Nucleus accumbens (tissue), 56 donors: ENCODE results near the gene SNX10.

Experiments used
- DNase-seq, 56 donors: peaks; one replicate each; lab custom pipeline; 2025; lab: John Stamatoyannopoulos, UW

The SNX10 gene

GRCh38 chr7:26332698-26333097 lies 41.0 kb downstream of the SNX10 start:
- DNase-seq: no peak

- no peak for DNase-seq
These were observed 42.7 kb downstream of the SNX10 start for GRCh38 chr7:26334166-26334859.

- no peak for DNase-seq
These were observed 45.7 kb downstream of the SNX10 start for GRCh38 chr7:26337232-26337865.

GRCh38 chr7:26340476-26341018 lies 48.9 kb downstream of the SNX10 start:
- DNase-seq: no peak

GRCh38 chr7:26343320-26343832 lies 51.7 kb downstream of the SNX10 start:
- DNase-seq: no peak

GRCh38 chr7:26343837-26344236 lies 52.2 kb downstream of the SNX10 start:
- DNase-seq: no peak

- no peak for DNase-seq
These were observed 53.5 kb downstream of the SNX10 start for GRCh38 chr7:26345202-26345601.

GRCh38 chr7:26345837-26346236 lies 54.2 kb downstream of the SNX10 start:
- no peak for DNase-seq

GRCh38 chr7:26346611-26347203 lies 55.0 kb downstream of the SNX10 start:
- peak in 35 of 56 donors; percentile 3 to 81 (median 42) for DNase-seq

GRCh38 chr7:26348234-26348851 lies 56.7 kb downstream of the SNX10 start:
- no peak for DNase-seq

- DNase-seq: no peak
These were observed 57.6 kb downstream of the SNX10 start for GRCh38 chr7:26349005-26349915.

GRCh38 chr7:26351171-26351570 lies 59.5 kb downstream of the SNX10 start:
- DNase-seq: no peak

- DNase-seq: no peak
These were observed 64.6 kb downstream of the SNX10 start for GRCh38 chr7:26356229-26356628.

GRCh38 chr7:26356929-26357798 lies 65.5 kb downstream of the SNX10 start:
- DNase-seq: no peak

GRCh38 chr7:26357799-26358151 lies 66.1 kb downstream of the SNX10 start:
- DNase-seq: no peak

- DNase-seq: no peak
These were observed 69.0 kb downstream of the SNX10 start for GRCh38 chr7:26360650-26361049.

- DNase-seq: no peak
These were observed 70.0 kb downstream of the SNX10 start for GRCh38 chr7:26361637-26362036.

GRCh38 chr7:26363465-26363864 lies 71.8 kb downstream of the SNX10 start:
- no peak for DNase-seq
